DOHH2 (cell line): ENCODE data around the gene NFAT5.

Experiments
- EZH2phosphoT487 ChIP-seq: fragments of 200-600 bp; sonication (generic); IDR thresholded peaks from 2 replicates; pipeline ENCODE4 v1.6.1; 2017; ENCODE audit warnings: borderline replicate concordance, mild to moderate bottlenecking, antibody characterized with exemption, low read length, moderate library complexity, mixed read lengths
- TF ChIP-seq, protein P1 (sequence below): fragments of 200-600 bp; sonication (generic); IDR thresholded peaks from one replicate; pipeline ENCODE4 v1.5.1; 2014; ENCODE audit warnings: antibody characterized with exemption, mild to moderate bottlenecking, low read depth, low read length; ENCODE audit not compliant: poor library complexity, severe bottlenecking

DNA sequence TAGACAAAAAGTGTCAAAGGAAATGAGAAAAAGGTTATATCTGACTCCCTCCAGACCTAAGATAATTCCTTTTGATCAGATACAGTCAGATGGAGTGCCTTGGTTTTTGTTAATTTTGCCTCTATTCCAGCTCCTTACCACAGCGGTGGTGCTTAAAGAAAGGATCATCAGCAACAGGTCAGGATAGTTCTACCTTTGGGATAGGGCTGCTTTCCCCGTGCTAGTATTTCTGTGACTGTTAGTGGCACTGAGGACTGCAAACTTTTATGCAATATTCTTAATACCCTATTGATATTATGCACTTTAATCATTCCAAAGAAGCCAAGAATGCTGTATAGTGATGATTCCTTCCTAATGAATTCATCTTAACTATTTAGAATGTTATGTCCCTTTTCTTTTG, 136.1 kb downstream of the NFAT5 start:
- TF ChIP-seq, protein P1, sequence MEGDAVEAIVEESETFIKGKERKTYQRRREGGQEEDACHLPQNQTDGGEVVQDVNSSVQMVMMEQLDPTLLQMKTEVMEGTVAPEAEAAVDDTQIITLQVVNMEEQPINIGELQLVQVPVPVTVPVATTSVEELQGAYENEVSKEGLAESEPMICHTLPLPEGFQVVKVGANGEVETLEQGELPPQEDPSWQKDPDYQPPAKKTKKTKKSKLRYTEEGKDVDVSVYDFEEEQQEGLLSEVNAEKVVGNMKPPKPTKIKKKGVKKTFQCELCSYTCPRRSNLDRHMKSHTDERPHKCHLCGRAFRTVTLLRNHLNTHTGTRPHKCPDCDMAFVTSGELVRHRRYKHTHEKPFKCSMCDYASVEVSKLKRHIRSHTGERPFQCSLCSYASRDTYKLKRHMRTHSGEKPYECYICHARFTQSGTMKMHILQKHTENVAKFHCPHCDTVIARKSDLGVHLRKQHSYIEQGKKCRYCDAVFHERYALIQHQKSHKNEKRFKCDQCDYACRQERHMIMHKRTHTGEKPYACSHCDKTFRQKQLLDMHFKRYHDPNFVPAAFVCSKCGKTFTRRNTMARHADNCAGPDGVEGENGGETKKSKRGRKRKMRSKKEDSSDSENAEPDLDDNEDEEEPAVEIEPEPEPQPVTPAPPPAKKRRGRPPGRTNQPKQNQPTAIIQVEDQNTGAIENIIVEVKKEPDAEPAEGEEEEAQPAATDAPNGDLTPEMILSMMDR, result no peak
- no peak for TF ChIP-seq EZH2phosphoT487
